Measurements from ENCODE around the gene DAPK1. TPM values are rescaled to one million over a fixed set of nuclear protein-coding genes. Genes with fewer than 3 reads are reported as not detected.

Gene DAPK1
- polyA plus RNA-seq, 12 donors = 16.4 to 38.0 (median 20.0) TPM; not detected in 1

DNA sequence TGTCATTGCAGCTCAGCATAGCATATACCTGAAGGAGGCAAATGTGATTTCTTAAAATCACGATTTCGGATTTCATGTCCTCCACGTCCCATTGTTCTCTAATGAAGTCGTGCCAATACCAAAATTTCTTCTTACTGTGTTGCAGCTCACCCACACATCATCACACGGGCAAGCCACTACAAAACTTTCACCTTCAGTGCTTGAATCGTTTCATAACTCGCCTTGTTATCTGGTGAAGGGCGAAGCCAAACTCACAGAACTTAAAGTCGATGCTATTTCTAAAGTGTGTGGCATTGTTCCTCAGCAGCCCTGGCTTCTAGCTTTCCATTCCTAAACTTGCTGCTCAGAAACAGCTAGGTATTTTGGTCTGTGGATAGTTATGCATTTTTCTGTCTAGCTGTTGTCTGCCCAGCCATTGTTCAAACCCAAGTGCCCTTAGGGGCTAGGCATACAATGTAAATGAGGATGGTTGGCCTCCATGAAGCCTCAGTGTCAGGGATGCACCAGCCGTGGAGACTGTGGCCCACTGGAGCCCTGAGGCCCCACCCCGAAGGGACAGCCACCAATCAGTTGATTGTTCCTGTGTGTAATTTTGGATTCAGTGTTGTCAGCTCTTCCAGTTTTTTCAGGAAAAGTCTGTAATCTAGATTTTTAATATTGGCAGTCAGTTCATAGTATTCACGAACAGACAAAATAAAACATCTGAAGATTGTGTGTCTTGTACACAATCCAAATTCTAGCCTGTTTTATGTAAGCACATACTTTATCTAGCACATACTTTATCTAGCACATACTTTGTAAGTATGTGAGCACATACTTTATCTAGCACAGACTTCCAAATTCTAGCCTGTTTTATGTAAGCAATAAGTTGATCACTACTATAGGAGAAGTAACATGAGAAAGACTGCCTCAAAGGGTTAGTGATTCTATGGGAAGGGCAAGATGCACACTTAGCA, 112.8 kb downstream of the DAPK1 start:
- DNase-seq = no peak

- no peak for DNase-seq
Measured at GRCh38 chr9:87611776-87612175, 114.1 kb downstream of the DAPK1 start.

- no peak for DNase-seq
Measured at GRCh38 chr9:87612536-87612935, 114.9 kb downstream of the DAPK1 start.

- DNase-seq = no peak
Measured at GRCh38 chr9:87613265-87614111, 115.8 kb downstream of the DAPK1 start.

- DNase-seq = no peak
Measured at GRCh38 chr9:87614397-87614796, 116.7 kb downstream of the DAPK1 start.

GRCh38 chr9:87615136-87615535, 117.5 kb downstream of the DAPK1 start:
- DNase-seq = no peak

- no peak for DNase-seq
Measured at GRCh38 chr9:87615547-87616148, 118.0 kb downstream of the DAPK1 start.

DNA sequence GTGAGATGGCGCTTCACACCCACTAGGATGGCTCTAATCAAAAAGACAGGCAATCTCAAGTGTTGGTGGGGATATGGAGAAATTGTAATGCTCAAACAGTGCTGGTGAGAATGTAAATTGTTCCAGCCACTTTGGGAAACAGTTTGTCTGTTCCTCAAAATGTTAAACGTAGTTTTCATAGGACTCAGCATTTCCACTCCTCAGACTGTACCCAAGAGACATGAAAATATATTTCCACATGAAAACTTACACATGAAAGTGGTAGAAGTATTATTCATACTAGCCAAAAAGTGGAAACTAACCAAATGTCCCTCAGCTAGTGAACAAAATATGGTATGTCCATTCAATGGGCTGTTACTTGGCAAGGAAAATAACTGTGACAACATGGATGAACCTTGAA, 120.6 kb downstream of the DAPK1 start:
- no peak for DNase-seq

GRCh38 chr9:87618931-87619330, 121.3 kb downstream of the DAPK1 start:
- DNase-seq = no peak

DNA sequence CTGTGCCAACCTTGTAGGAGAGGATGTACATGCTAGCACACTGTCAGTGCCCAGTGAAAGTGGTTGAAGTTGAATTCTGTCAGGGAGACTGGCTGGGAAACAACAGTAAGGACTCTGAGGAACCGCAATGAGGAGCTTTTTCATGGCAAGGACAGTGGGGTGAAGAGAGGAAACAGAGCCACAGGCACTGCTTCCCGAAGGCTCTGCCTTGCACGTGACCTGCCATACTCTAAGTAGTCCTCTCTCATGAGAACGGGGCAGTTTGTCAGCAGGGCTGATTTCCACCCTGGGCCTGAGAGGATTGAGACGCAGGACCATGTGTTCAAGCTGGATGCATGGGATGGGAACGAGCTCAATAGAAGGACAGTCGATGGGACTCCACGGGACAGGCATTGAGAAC, 121.7 kb downstream of the DAPK1 start:
- no peak for DNase-seq

DNA sequence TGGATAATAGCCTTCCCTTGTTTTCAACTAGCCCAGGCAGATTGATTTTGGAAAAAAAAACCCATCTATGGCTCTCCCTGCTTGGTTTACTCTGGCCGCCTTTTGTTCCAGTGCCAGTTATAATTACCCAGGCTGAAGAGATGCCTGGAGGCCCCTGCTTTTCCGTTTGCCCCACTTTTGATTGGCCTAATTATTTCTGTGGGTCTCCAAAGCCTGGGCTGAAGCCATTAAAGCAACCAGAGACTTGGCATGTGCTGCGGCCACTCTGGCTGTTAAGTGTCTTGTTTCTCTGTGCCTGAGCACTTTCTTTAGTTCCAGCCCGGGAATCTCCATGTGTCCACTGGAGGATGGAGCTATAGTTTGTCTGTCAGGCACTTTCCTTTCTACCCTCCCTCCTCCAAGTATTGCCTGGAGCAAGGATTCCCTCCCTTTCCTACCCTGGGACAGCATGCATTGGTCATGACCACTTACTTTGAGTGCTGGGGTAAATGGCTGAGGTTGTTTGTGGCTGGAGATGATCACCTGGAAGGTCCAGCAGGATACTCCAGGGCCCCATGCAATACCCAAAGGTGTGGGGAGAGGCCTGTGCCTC, 123.2 kb downstream of the DAPK1 start:
- no peak for DNase-seq

- no peak for DNase-seq
Measured at GRCh38 chr9:87622098-87622497, 124.4 kb downstream of the DAPK1 start.

DNA sequence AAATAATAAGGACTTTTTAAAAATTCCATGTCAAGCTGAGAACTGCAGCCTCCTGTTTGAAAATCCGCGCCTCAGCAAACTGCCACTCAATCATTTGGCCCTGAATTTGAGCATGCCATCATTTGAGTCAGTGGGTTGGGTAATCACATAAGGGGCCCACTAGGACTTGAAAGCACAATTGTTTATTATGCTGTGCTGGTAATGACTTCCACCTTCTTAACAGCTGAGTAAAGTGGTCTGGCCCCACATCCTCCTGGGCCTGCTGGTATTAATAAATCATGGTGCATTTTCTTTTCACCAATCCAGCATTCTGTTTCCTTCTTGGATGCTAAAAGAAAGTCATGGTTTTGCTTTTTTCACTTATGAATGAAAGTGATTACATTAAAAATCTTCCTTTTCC, 125.3 kb downstream of the DAPK1 start:
- no peak for DNase-seq

- DNase-seq = no peak
Measured at GRCh38 chr9:87628346-87628745, 130.7 kb downstream of the DAPK1 start.

GRCh38 chr9:87629104-87629503, 131.4 kb downstream of the DAPK1 start:
- no peak for DNase-seq

GRCh38 chr9:87630266-87630665, 132.6 kb downstream of the DAPK1 start:
- DNase-seq = no peak

DNA sequence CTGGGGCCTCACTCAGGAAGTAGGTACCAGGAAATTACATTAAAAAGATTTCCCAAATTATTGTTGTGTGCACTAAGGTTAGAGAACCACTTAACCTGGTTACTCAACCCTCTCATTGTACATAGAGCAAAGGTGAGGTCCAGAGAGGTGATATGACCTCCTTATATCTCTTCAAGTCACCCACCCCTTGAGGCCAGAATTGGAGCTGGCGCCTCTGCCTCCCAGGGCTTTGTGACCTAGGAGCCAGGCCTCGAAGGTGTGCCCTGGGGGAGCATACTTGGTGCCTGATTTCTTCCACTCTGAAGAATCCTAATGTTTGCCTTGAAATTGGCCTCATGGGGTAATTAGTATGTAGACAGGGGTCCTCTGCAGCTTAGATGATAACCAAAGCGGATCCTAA, 133.2 kb downstream of the DAPK1 start:
- DNase-seq = no peak

DNA sequence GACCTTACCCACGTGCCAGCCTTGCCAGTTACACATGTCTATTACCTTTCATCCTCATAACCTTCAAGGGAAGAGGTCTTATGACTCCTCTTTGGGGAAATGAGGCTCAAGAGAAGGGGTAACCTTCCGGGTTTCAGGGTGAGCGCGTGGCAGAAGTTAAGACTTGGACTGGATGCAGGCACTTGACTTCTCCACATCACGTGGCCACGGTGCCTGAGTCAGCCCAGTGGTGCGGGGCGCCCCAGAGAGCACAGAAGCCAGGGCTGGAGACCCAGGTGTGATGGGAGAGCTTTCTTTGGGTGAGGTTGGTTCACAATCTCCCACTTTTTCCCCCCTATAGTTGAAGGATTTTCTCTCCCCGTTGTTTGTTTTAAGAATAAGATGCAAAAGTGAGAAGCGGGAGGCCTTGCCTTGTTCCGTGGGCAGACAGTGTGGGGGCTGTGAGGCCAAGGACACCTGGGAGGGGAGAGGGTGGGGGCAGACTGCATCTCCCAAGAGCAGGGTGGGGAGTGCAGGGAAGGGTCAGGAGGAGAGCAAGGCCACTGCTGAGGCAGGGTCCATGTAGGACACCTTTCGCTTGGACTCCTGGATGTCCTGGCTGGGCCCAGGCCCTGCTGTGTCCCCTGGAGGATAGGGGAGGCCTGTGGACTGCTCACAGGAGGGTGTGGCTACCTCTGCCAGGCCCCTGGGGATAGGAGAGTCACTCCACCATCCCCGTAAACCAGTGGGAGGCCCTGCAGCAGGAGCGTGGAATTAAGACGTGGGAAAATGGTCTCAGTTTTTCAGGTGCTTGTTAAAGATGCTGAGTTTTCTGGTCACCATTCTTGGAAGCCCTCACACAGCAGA, 138.2 kb downstream of the DAPK1 start:
- no peak for DNase-seq

DNA sequence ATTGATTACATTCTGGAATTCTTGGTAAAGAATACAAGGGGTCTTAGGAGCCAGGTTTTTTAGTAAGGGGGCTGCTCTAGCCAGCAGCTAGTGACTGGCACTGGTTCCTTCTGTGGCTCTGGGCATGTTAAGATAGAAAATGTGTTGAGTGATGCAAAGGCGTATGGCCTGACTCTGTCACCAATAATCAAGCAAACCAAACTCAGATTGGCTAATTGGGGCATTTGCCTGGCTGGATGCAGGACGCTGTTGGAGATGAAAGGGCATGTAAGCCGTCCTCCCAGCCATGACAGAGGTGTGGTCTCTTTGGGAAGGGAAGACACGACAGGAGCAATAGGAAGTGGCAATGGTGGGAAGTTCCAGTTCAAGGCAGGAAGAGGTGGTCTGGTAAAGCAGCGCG, 140.6 kb downstream of the DAPK1 start:
- DNase-seq = no peak

GRCh38 chr9:87639949-87640348, 142.3 kb downstream of the DAPK1 start:
- DNase-seq = no peak

GRCh38 chr9:87640385-87640795, 142.7 kb downstream of the DAPK1 start:
- peak; percentile 67 for DNase-seq

All from muscle of arm (tissue), 12 donors.